SK-N-SH (cell line): Measurements from ENCODE around the gene CNGA3. TPM values are rescaled to one million over a fixed set of nuclear protein-coding genes. Genes with fewer than 3 reads are reported as not detected.

Experiments used
- CTCF ChIA-PET: fragments of 300-600, 350-600 bp; formaldehyde crosslinking; extraction: SDS; loops from one replicate; lab custom pipeline; 2021; lab: Yijun Ruan, JAX
- POLR2A ChIA-PET: fragments of 350-600 bp; sonication (Branson Sonifier 250); formaldehyde crosslinking; extraction: SDS; loops from one replicate; lab custom pipeline; 2020; ENCODE audit warnings: antibody characterized with exemption, inconsistent platforms; lab: Yijun Ruan, JAX
- DNase-seq: peaks from one replicate; pipeline ENCODE4 v3.0.0; 2012
- H2AFZ ChIP-seq: fragments of 200-600 bp; sonication (generic); 2 replicates; pipeline ENCODE4 v1.8.1; 2016; ENCODE audit warnings: antibody characterized with exemption, mild to moderate bottlenecking, low read depth
- H3F3A ChIP-seq: fragments of 200-600 bp; sonication (generic); replicated peaks from 2 replicates; pipeline ENCODE3; 2016; ENCODE audit warnings: antibody characterized with exemption, mild to moderate bottlenecking; ENCODE audit not compliant: insufficient read depth
- H3K27ac ChIP-seq, 2 experiments: fragments of 200-500 bp in 1 of 2; fragments of 200-600 bp in 1 of 2; sonication (Bioruptor generic) in 1 of 2; sonication (generic), shearing (Covaris generic) in 1 of 2; 2 replicates each; pipeline versions ENCODE4 v1.5.1 to v1.6.1; 2014 to 2016; ENCODE audit warnings: low read depth in 2 of 2, inconsistent platforms in 1 of 2, low read length in 1 of 2, mild to moderate bottlenecking in 1 of 2, mixed read lengths in 1 of 2
- H3K27me3 ChIP-seq: fragments of 200-600 bp; sonication (generic), shearing (Covaris generic); 2 replicates; pipeline ENCODE4 v1.6.1; 2016; ENCODE audit warnings: mixed run types; ENCODE audit not compliant: insufficient read depth
- H3K36me3 ChIP-seq, 2 experiments: fragments of 200-500 bp in 1 of 2; fragments of 200-600 bp in 1 of 2; sonication (Bioruptor generic) in 1 of 2; sonication (generic) in 1 of 2; replicated peaks in 1 of 2; 2 replicates each; pipeline versions ENCODE3 to v1.5.1; 2014 to 2016; ENCODE audit warnings: low read length in 1 of 2, mild to moderate bottlenecking in 1 of 2; ENCODE audit not compliant: insufficient read depth in 2 of 2, control insufficient read depth in 1 of 2
- H3K4me1 ChIP-seq, 2 experiments: fragments of 200-500 bp in 1 of 2; fragments of 200-600 bp in 1 of 2; sonication (Bioruptor generic) in 1 of 2; sonication (generic), shearing (Covaris generic) in 1 of 2; 2 replicates each; pipeline versions ENCODE4 v1.5.1 to v1.6.1; 2014 to 2016; ENCODE audit warnings: low read depth in 1 of 2, low read length in 1 of 2, mixed run types in 1 of 2; ENCODE audit not compliant: insufficient read depth in 2 of 2, control insufficient read depth in 1 of 2
- H3K4me2 ChIP-seq: fragments of 200-600 bp; sonication (generic), shearing (Covaris generic); 2 replicates; pipeline ENCODE4 v1.6.1; 2017; ENCODE audit warnings: mixed run types
- H3K4me3 ChIP-seq, 2 experiments: fragments of 200-500 bp in 1 of 2; fragments of 200-600 bp in 1 of 2; sonication (Bioruptor generic) in 1 of 2; sonication (generic), shearing (Covaris generic) in 1 of 2; 2 replicates each; pipeline versions ENCODE4 v1.5.1 to v1.8.1; 2014 to 2016; ENCODE audit warnings: low read depth in 2 of 2, inconsistent platforms in 1 of 2, low read length in 1 of 2, mild to moderate bottlenecking in 1 of 2, mixed read lengths in 1 of 2, moderate library complexity in 1 of 2
- H3K79me2 ChIP-seq: fragments of 200-600 bp; sonication (generic); 2 replicates; pipeline ENCODE4 v1.8.1; 2017; ENCODE audit warnings: mild to moderate bottlenecking; ENCODE audit not compliant: insufficient read depth
- H3K9ac ChIP-seq: fragments of 200-600 bp; sonication (generic); 2 replicates; pipeline ENCODE4 v1.6.1; 2017; ENCODE audit warnings: mixed run types
- H3K9me2 ChIP-seq: fragments of 200-600 bp; sonication (generic); 2 replicates; pipeline ENCODE4 v1.6.1; 2017; ENCODE audit warnings: mixed run types
- H3K9me3 ChIP-seq: fragments of 200-600 bp; sonication (generic); 2 replicates; pipeline ENCODE4 v1.6.1; 2017; ENCODE audit warnings: mixed run types, mild to moderate bottlenecking, moderate library complexity
- H4K20me1 ChIP-seq: fragments of 200-600 bp; sonication (generic); 2 replicates; pipeline ENCODE4 v1.6.1; 2017; ENCODE audit warnings: mild to moderate bottlenecking, mixed run types; ENCODE audit not compliant: insufficient read depth
- CHD2 ChIP-seq: fragments of 150-350 bp; IDR thresholded peaks from 2 replicates; pipeline ENCODE4 v1.6.1; 2018; ENCODE audit warnings: low read length; ENCODE audit not compliant: partially characterized antibody
- EZH2phosphoT487 ChIP-seq: fragments of 200-600 bp; sonication (generic); IDR thresholded peaks from 2 replicates; pipeline ENCODE4 v1.6.1; 2017; ENCODE audit warnings: low read depth, mixed run types, mild to moderate bottlenecking, antibody characterized with exemption, moderate library complexity, borderline replicate concordance
- FOXJ3 ChIP-seq: sonication (generic); formaldehyde crosslinking; IDR thresholded peaks from 2 replicates; pipeline ENCODE4 v1.5.1; 2020; ENCODE audit warnings: mild to moderate bottlenecking, missing genetic modification reagents
- GABPA ChIP-seq: IDR thresholded peaks from 2 replicates; pipeline ENCODE4 v1.4.0; 2012; ENCODE audit warnings: low read depth, mild to moderate bottlenecking
- GATA2 ChIP-seq: sonication (generic); formaldehyde crosslinking; IDR thresholded peaks from 2 replicates; pipeline ENCODE4 v1.5.0; 2020; ENCODE audit warnings: mild to moderate bottlenecking, missing genetic modification reagents
- NRF1 ChIP-seq: IDR thresholded peaks from 2 replicates; pipeline ENCODE4 v1.6.1; 2012; ENCODE audit warnings: low read depth, mild to moderate bottlenecking, low read length
- PBX3 ChIP-seq: IDR thresholded peaks from 2 replicates; pipeline ENCODE4; 2012
- RCOR1 ChIP-seq: fragments of 150-350 bp; IDR thresholded peaks from 2 replicates; pipeline ENCODE4 v1.6.1; 2017; ENCODE audit warnings: antibody characterized with exemption, low read length
- RFX5 ChIP-seq: IDR thresholded peaks from 2 replicates; pipeline ENCODE4 v1.6.1; 2012; ENCODE audit warnings: mild to moderate bottlenecking, improper control_type of control experiment, low read length
- RXRA ChIP-seq: IDR thresholded peaks from 2 replicates; pipeline ENCODE4 v1.4.0; 2012; ENCODE audit warnings: low read depth, mild to moderate bottlenecking, borderline replicate concordance
- SMC3 ChIP-seq: IDR thresholded peaks from 2 replicates; pipeline ENCODE4 v1.6.1; 2012; ENCODE audit warnings: low read depth, low read length, improper control_type of control experiment
- TCF12 ChIP-seq: IDR thresholded peaks from 2 replicates; pipeline ENCODE4 v1.4.0; 2012
- ZBTB33 ChIP-seq: IDR thresholded peaks from 2 replicates; pipeline ENCODE4 v1.4.0; 2012; ENCODE audit warnings: low read depth, borderline replicate concordance
- WGBS: methylation state at CpG from one replicate; pipeline ENCODE4 v1.1.6; 2017; ENCODE audit warnings: low lambda C conversion rate; 5-methylcytosine and 5-hydroxymethylcytosine counted together
- polyA plus RNA-seq, 3 experiments: library from polyadenylated mRNA; depleted of rRNA; stranded (reverse); fragments of >200 nt; gene quantifications; 2 replicates each; pipeline ENCODE4 v1.2.3, GENCODE V29; 2012
- TF ChIP-seq, protein P1 (sequence below): fragments of 200-600 bp; sonication (generic); IDR thresholded peaks from 2 replicates; pipeline ENCODE4 v1.6.1; 2017; ENCODE audit warnings: antibody characterized with exemption, mild to moderate bottlenecking, moderate library complexity

The CNGA3 gene
- polyA plus RNA-seq, 1 of the 3 experiments (the other 2 are of a cell fraction) = not detected

DNA sequence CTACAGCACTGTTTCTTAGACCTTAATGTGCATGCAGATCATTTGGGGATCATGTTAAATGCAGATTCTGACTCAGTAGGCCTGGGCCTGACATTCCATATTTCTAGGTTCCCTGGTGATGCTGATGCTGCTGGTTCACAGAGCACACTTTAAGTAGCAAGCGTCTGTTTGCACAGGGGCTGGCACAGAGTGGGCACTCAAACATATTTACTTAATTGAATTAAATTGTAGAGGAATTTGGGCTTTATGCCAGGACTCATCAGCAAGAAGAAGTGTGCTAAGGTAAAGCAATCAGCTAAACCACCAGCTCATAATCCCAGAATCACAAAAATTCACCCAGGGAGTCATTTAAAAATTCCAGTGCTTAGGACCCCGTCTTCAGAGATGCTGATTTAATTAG lies 73.3 kb downstream of the CNGA3 start:
- POLR2A ChIA-PET = no interaction called here
- Histone ChIP-seq H3K36me3 (no peaks in the 10 kb centered on the region), H3K4me3 (no peak overlapping the region), H3K4me1 (no peaks in the 10 kb centered on the region)
- no peak for DNase-seq
- 25% methylated on average over 2 of the region's 2 CpGs for WGBS
- TF ChIP-seq ZBTB33 = no peak
- no peak for TF ChIP-seq PBX3
- no peak for TF ChIP-seq RFX5
- TF ChIP-seq CHD2 = no peak
- TF ChIP-seq SMC3 = no peak
- no peak for TF ChIP-seq EZH2phosphoT487
- no peak for TF ChIP-seq FOXJ3 (CRISPR knock-in tag)
- no peak for TF ChIP-seq GATA2
- TF ChIP-seq, all 33 proteins: peak for 0
- Histone ChIP-seq H3K27me3 (no peaks in the 10 kb centered on the region), H3K4me2 (no peak overlapping the region), H3K27ac (no peak overlapping the region), H3K9me2 (no peaks in the 10 kb centered on the region), H3K79me2 (no peaks in the 10 kb centered on the region), H4K20me1 (no peaks in the 10 kb centered on the region), H3K9ac (no peak overlapping the region), H3F3A (no peaks in the 10 kb centered on the region), H3K9me3 (no peaks in the 10 kb centered on the region; the same call in 1 of the 2 replicates), H2AFZ (no peak overlapping the region)
- CTCF ChIA-PET = interaction anchor here (1.1 to 1.2 kb wide), 2 partner anchors 8 to 35 kb away, joined by 3 read pairs; no protein-coding TSS in a partner anchor

DNA sequence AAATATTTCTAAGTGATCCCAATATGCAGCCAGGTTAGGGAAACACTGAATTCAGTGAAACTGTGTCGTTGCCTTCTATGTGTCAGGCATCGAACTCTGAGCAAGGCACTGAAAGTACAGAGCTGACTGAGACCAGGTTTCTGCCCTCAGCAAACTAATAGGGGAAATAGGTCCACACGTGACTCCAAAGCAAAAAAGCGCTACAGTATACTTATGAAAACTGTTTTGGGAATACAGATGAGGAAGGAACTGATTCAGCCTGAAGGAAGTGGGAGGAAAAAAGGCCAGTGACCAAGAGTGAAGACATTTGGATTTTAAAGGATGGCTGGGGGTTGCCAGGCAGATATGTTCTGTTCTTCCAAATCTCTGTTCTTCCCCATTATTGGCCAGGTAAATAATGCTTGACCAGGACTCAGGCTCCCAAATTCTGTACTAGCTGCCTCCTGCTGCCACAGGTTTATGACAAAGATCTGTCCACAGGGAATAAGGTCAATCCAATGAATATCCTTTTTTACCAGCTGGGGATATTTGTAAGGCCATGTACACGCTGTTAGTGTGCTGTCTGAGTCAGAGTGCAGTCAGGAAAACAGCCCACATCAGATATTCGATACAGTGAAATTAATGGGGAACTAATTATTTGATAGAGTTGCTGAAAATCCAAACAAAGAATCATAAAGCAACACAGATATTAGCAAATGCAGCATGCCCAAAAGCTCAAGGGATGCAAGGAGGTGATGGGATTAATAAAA lies 73.9 kb downstream of the CNGA3 start:
- no peak overlapping the region for H3K4me3 ChIP-seq
- H3K9ac ChIP-seq = no peak overlapping the region
- H2AFZ ChIP-seq = no peak overlapping the region
- ChIA-PET POLR2A (no interaction called here), CTCF (interaction anchor here (1.1 to 1.5 kb wide), 3 partner anchors 8 to 35 kb away, joined by 3 to 4 read pairs (median 3); no protein-coding TSS in a partner anchor)
- H3K79me2 ChIP-seq = no peaks in the 10 kb centered on the region
- no peaks in the 10 kb centered on the region; the same call in 1 of the 2 replicates for H3K9me3 ChIP-seq
- DNase-seq = no peak
- no peaks in the 10 kb centered on the region for H3F3A ChIP-seq
- no peak overlapping the region for H3K27ac ChIP-seq
- H3K9me2 ChIP-seq = no peaks in the 10 kb centered on the region
- no peaks in the 10 kb centered on the region for H3K36me3 ChIP-seq
- no peaks in the 10 kb centered on the region for H3K4me1 ChIP-seq
- no peak overlapping the region for H3K4me2 ChIP-seq
- WGBS = 19% methylated on average over 6 of the region's 6 CpGs
- TF ChIP-seq RCOR1 (no peak), GABPA (no peak), RXRA (no peak), TCF12 (no peak), NRF1 (no peak), SMC3 (no peak)
- TF ChIP-seq, protein P1, sequence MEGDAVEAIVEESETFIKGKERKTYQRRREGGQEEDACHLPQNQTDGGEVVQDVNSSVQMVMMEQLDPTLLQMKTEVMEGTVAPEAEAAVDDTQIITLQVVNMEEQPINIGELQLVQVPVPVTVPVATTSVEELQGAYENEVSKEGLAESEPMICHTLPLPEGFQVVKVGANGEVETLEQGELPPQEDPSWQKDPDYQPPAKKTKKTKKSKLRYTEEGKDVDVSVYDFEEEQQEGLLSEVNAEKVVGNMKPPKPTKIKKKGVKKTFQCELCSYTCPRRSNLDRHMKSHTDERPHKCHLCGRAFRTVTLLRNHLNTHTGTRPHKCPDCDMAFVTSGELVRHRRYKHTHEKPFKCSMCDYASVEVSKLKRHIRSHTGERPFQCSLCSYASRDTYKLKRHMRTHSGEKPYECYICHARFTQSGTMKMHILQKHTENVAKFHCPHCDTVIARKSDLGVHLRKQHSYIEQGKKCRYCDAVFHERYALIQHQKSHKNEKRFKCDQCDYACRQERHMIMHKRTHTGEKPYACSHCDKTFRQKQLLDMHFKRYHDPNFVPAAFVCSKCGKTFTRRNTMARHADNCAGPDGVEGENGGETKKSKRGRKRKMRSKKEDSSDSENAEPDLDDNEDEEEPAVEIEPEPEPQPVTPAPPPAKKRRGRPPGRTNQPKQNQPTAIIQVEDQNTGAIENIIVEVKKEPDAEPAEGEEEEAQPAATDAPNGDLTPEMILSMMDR = no peak
- TF ChIP-seq, all 33 proteins: peak for 0
- Histone ChIP-seq H3K27me3 (no peaks in the 10 kb centered on the region), H4K20me1 (no peaks in the 10 kb centered on the region)
